Endometrium (tissue), 2 donors: ENCODE results near the gene HMCES.
"Not testable (repeated sequence)": the region's sequence is repeated elsewhere in the genome, so short reads cannot be mapped to it uniquely, and the experiment has no call there.

Source experiments
- FAIRE-seq: peaks from 2 replicates; lab custom pipeline; 2012; peaks lifted over from hg19 to GRCh38; lab: Jason Lieb, UNC
- donor health status: control.
- donor health status: control.

The HMCES gene

GRCh38 chr3:129257609-129258008 lies 21.1 kb upstream of the HMCES start:
- FAIRE-seq: no peak

- FAIRE-seq: no peak
Observed at GRCh38 chr3:129259612-129260477, 18.8 kb upstream of the HMCES start.

GRCh38 chr3:129260606-129261005 lies 18.1 kb upstream of the HMCES start:
- no peak for FAIRE-seq

DNA sequence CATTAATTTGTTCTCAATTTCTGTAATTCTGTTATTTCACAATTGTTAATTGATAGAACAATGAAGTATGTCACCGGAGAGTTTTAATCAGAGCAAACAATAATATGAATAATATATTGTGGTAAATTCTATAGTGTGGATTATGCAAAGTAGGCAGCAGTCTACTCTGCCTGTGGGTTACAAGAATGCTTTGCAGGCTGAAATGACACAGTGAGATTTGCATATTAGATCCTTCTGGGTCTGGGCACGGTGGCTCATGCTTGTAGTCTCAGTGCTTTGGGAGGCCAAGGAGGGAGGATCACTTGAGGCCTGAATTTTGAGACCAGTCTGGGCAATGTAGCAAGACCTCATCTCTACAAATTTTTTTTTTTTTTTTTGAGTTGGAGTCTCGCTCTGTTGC lies 16.8 kb upstream of the HMCES start:
- no peak for FAIRE-seq

GRCh38 chr3:129263161-129263910 lies 15.3 kb upstream of the HMCES start:
- no peak for FAIRE-seq

DNA sequence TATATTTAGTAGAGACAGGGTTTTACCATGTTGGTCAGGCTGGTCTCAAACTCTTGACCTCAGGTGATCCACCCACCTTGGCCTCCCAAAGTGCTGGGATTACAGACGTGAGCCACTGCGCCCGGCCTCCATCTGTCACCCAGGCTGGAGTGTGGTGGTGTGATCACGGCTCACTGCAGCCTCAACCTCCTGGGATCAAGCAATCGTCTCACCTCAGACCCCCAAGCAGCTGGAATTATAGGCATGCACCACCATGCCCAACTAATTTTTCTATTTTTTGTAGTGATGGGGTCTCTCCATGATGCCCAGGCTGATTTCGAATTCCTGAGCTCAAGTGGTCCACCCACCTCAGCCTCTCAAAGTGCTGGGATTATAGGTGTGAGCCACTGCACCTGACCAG lies 13.7 kb upstream of the HMCES start:
- FAIRE-seq: not testable (repeated sequence)

GRCh38 chr3:129266651-129267050 lies 12.0 kb upstream of the HMCES start:
- FAIRE-seq: no peak

DNA sequence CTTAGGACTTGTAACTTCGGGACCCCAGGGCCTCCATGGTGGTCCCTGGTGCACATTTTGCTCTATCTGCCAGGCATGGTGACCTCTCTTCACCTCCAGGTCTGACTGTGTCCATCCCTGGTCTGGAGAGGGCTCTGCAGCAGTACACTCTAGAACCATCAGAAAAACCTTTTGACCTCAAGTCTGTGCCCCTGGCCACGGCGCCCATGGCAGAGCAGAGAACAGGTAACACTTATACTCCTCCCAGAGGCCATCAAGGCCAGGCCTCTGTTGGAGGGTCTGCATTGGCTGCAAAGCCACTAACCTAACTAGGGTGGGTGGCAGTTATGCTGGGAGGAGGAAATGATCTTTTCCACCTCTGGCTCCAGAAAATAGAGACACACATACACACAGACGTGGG lies 10.3 kb upstream of the HMCES start:
- no peak for FAIRE-seq

DNA sequence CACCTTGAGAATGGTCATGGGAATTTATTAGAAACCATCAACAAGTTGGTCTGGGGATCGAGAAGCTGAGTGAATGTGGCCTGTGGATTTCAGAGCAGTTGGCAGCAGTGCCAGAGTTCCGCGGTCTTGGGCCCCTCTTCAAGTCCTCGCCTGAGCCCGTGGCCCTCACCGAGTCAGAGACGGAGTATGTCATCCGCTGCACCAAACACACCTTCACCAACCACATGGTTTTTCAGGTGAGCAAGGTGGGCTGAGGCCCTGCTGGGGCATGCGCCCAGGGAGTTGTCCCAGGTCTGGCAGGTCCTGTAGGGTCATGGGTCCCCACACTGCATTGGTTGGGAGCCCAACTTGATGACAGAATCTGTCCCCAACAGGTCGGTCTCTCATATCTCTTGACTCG lies 7.0 kb upstream of the HMCES start:
- no peak for FAIRE-seq

DNA sequence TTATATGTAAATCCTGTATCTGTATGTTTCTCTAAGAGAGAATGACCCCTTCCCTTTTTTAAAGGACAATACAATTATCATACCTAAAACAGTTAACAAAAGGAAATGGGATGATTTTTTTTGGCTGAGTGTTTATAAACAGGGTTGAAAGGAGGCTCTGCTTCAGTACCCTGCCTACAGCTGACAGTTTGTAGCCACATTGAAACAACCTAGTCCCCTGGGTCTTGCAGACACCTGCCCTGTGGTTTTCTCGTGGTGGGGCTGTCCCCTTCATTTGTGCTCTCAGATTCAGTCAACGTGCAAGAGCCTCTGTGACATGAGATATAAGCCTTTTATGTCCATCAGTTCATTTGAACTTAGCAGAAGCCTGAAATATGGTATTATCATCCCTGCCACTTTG lies 2.3 kb upstream of the HMCES start:
- no peak for FAIRE-seq

DNA sequence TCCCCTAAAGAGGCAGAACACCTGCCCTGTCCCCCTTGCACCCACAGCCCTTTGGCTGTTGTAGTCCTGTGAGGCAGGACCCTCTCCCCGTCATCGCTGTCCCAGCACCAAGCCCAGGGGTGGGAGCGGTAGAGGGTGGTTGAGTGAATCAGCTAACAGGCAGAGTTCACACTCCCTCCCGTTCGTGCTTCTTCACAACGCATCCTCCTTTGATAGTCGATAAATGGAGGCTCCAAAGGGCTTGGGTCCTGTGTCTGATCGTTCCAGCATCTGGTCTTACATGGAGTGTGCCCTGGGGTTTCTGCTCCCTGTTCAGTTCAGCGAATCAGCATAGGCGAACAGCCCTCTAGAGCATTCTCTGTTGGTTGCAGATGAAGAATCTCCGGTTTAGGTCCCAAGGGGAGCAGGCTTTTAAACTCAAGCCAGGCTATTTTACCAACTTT lies 820 bp upstream of the HMCES start:
- no peak for FAIRE-seq

DNA sequence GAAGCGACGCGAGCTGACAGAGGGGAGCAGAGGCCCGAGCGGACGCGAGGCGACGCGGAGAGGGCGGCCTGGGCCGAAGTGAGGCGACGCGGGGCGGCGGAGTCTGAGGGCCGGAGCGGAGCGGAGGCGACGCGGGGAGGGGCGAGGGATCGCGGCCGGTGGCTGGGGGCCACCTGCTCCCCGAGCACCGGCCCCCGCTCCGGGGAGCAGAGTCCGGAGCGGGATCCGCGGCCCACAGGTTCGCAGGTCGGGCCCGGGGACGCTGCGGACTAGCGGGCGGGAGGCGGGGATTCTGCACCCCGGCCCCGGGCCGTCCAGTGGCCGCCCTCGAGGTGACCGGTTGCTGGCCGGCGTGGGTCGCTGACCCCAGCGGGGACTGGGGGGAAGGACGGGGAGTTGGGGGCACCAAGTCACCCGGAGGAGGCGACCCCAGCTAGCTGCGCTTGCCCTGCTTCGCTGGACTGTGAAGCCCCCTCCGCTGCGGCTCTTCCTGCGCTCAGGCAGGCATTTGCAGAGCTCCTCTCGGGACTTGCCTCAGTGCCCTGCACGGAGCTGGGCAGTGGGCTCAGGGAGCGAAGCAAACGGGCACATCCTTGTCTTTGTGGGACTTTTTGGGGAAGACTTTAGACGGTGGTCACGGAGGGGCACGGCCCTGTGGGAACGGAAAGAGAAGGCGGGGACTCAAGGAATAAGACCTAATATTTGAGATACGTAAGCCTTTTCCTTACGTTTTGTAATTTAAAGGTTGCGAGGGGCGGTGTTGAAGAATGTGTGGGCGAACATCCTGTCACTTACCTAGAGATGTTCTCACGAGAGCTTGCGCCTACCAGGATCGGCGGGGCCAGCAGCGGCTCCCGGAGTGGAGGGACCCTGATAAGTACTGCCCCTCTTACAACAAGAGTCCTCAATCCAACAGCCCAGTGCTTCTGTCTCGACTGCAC lies 566 bp downstream of the HMCES start:
- FAIRE-seq: no peak

- FAIRE-seq: no peak
Observed at GRCh38 chr3:129280183-129280582, 1.5 kb downstream of the HMCES start.

- no peak for FAIRE-seq
Observed at GRCh38 chr3:129281726-129282125, 3.1 kb downstream of the HMCES start.

- no peak for FAIRE-seq
Observed at GRCh38 chr3:129282727-129283327, 4.2 kb downstream of the HMCES start.

DNA sequence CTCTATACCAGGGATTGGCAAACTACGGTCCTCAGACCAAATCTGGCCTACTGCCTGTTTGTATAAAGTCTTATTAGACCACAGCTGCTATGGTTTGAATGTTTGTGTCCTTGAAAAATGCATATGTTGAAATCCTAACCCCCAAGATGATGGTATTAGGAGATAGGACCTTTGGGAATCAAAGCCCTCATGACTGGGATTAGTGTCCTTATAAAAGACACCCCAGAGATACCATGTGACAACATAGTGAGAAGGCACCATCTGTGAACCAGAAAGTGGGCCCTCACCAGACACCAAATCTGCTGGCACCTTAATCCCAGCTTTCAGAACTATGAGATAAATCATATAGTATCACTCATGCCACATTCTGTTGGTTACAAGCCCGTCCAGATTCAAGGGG lies 7.4 kb downstream of the HMCES start:
- no peak for FAIRE-seq

- FAIRE-seq: no peak
Observed at GRCh38 chr3:129288446-129288845, 9.8 kb downstream of the HMCES start.

- no peak for FAIRE-seq
Observed at GRCh38 chr3:129289201-129289921, 10.7 kb downstream of the HMCES start.

DNA sequence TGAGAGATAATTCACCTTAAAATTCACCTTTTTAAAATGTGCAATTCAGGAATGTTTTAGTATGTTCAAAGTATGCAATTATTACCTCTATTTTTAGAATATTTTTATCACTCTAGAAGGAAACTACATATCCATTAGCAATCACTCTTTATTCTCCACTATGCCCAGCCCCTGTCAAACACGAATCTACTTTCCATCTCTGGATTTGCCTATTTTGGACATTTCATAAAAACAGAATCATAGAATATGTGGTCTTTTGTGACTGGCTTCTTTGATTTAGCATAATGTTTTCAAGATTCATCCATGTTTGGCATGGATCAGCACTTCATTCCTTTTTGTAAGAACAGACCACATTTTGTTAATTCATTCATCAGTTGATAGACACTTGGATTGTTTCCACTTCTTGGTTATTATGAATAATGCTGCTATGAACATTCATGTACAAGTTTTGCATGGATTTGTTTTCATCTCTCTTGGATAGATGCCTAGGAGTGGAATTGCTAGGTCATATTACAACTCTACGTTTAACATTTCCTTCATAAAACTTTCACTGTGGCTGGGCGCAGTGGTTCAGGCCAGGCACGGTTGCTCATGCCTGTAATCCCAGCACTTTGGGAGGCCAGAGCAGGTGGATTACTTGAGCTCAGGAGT lies 12.7 kb downstream of the HMCES start:
- no peak for FAIRE-seq

- no peak for FAIRE-seq
Observed at GRCh38 chr3:129295286-129295685, 16.6 kb downstream of the HMCES start.
